Measurements from ENCODE around the gene CLMP.

DNA sequence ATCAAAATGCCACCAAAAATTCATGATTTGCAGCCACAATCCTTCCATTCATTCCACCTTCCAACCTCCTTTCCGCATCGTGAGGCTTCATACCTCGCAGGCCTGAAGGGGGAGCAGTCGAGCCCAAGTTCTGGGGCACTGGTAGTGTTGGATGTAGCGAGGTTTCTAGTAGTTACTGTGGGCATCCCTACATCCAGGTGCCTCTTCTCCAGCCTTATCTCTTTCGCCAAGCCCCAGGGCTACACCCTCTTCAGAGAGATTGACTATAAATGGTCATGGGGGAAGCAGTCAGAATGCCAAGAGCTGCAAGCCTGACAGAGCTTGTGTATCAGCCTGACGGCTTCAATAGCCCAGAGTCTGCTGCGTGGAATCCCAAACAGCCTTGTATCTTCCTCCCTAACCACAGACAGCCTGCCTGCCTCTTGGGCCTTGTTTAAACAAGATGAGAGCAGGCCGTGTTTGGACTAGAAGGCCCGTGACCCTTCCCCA is 28.9 kb downstream of the CLMP start:
- TF ChIP-seq, protein P1, sequence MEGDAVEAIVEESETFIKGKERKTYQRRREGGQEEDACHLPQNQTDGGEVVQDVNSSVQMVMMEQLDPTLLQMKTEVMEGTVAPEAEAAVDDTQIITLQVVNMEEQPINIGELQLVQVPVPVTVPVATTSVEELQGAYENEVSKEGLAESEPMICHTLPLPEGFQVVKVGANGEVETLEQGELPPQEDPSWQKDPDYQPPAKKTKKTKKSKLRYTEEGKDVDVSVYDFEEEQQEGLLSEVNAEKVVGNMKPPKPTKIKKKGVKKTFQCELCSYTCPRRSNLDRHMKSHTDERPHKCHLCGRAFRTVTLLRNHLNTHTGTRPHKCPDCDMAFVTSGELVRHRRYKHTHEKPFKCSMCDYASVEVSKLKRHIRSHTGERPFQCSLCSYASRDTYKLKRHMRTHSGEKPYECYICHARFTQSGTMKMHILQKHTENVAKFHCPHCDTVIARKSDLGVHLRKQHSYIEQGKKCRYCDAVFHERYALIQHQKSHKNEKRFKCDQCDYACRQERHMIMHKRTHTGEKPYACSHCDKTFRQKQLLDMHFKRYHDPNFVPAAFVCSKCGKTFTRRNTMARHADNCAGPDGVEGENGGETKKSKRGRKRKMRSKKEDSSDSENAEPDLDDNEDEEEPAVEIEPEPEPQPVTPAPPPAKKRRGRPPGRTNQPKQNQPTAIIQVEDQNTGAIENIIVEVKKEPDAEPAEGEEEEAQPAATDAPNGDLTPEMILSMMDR (optimal IDR thresholded peaks at IDR 0.05 in 1 of 3, IDR thresholded peaks at IDR 0.05 in 1 of 3, conservative IDR thresholded peaks at IDR 0.05 in 1 of 3; ENCODE audit: extremely low read depth in 1 of 3, insufficient read depth in 2 of 3, low read length in 3 of 3) = peak; percentile 76 to 82 (median 77)
- no peak for TF ChIP-seq EZH2 (IDR thresholded peaks at IDR 0.05; ENCODE audit: low read length)

Data from keratinocyte (primary cell).